B cell (primary cell): ENCODE data around the gene HOXB3.

Experiments used
- CTCF ChIP-seq: fragments of 200-600 bp; IDR thresholded peaks from one replicate; pipeline ENCODE4 v1.8.0; 2022; ENCODE audit warnings: antibody characterized with exemption, mild to moderate bottlenecking
- EZH2 ChIP-seq: IDR thresholded peaks from 2 replicates; pipeline ENCODE4 v1.6.1; 2012; ENCODE audit warnings: borderline replicate concordance, low read depth, mild to moderate bottlenecking, moderate library complexity, low read length; ENCODE audit not compliant: insufficient read depth, poor library complexity, severe bottlenecking

DNA sequence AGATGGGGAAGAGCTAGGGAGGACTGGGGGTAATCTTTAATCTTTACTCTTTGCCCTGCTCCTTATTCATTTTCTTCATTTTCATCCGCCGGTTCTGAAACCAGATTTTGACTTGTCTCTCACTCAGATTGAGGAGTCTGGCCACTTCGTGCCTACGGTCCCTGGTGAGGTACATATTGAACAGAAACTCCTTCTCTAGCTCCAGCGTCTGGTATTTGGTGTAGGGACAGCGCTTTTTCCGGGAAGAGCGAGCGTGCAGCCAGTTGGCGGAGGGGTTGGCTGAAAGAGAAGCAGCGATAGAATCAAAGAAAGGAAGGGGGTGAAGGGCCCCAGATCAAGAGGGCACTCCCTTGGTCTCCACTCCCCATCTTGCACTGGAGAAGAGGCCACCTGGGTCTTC lies 32.8 kb upstream of the HOXB3 start:
- TF ChIP-seq CTCF (no peak), EZH2 (no peak)
